ENCODE results near the gene ACTN3. TPM values are rescaled to one million over a fixed set of nuclear protein-coding genes. Genes with fewer than 3 reads are reported as not detected.
"Not testable (repeated sequence)": the region's sequence is repeated elsewhere in the genome, so short reads cannot be mapped to it uniquely, and the experiment has no call there.

Gene ACTN3
- polyA plus RNA-seq, 3 donors: 0.32 to 0.67 (median 0.43) TPM

DNA sequence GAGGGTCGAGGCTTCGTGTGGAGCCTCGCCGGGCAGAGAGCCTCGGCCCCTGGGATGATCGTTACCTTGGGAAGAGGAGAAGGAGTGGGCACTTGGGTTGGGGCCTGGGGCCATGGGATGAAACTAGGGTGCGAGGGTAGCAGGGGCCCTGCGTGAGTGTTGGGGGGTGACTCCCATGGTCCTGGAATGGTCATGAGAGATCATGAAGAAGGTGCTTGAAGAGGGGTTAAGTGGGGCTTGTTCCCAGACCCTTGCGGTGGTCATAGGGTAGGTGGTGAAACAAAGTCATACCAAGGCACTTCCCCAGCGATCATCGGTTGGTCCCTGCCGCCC is 46.6 kb downstream of the ACTN3 start:
- DNase-seq: no peak

DNA sequence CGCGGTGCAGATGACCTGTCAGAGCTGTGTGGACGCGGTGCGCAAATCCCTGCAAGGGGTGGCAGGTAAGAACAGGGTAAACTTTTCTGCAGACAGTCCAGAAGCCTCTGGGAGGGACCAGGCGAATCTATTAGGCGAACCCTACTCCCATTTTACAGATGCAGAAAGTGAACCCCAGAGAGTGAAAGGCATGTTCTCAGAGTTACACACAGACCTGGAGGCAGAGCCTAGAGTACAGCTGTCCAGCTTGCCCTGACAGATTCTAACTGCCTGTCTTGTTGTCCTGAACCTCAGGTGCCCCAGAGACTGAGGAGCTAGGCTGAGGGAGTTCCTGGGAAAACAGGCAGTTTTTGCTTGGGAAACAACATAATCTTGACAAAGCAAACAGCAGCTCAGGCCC is 46.9 kb downstream of the ACTN3 start:
- no peak for DNase-seq

DNA sequence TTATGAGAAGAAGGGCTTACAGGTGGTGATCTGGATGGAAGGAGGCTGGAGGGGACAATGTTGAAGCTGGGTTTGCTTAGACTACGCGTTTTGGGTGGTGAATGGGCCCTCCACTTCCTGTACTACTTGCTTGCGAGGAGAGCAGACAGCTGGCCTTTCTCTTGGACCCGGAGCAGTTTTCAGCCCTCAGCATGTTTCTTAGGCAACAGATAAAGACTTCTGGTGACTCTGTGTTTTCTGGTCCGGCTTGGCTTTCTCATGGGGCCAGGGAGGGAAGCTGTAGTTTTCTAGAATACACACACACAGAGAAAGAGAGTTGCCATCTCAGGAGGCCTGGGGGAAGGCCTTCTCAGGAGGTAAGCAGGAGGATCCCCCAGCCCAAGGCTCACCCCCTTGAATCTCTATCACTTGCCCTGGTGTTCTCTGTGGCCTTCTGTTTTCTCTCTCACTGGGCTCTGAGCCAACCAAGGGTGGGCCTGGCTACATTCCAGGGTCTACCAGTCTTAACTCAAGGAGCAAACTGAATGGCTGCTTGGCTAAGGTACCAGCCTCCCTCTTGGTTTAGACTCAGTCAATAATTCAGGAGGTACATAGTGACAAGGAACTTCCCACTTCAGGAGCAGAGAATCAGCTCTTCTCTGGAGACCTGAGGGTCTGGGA is 48.7 kb downstream of the ACTN3 start:
- DNase-seq: peak; percentile 57

DNA sequence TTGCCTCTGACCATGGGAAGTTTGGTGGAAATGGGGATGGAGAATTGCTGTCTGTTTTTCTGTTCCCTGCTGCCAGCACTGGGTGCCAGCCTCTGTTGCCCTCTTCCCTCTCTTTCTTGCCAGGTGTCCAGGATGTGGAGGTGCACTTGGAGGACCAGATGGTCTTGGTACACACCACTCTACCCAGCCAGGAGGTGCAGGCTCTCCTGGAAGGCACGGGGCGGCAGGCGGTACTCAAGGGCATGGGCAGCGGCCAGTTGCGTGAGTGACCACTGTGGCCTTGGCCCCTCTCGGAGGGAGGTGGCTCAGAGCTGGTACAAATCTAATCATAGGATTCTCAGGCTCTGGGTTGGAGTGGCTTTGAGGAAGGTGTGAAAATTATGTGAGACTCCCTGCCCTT is 52.3 kb downstream of the ACTN3 start:
- no peak for DNase-seq

DNA sequence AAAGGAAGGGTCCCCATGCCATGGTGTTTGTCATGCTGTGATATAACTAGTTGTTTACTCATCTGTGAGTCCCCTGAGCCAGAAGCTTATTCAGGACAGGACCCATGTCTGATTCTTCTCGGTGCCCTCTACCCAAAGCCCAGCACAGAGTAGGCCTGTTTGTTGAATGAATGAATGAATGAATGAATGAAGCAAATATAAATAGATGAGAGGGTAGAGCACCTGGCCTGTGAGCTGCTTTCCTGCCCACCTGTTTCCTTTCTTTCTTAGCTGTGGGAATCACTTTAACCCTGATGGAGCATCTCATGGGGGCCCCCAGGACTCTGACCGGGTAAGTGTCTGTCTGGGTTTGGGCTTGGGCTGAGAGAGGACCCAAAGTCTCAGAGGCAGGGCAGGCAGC is 53.5 kb downstream of the ACTN3 start:
- DNase-seq: no peak

DNA sequence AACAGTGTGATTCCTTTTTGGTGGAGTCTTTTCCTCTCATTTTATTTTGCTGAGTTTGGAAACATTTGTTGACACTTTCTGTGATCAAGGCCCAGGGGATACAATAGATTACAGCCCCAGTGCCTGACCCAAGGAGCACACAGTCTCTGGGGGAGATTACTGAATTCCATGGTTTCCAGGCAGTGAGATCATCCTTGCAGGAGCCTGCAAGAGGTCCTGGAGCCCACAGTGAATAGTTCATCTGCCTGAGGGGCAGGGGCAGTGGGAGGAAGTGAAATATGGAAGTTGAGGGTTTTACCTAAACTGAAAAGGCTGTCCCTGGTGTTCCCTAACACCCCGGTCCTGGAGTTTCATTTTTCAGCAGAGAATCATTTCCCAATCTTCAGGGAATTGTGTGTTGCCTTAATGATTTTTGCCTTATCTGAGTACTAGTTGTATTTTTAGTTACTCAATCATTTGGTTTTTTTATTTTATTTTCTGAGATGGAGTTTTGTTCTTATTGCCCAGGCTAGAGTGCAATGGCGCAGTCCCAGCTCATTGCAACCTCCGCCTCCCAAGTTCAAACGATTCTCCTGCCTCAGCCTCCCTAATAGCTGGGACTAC is 54.0 kb downstream of the ACTN3 start:
- DNase-seq: no peak

DNA sequence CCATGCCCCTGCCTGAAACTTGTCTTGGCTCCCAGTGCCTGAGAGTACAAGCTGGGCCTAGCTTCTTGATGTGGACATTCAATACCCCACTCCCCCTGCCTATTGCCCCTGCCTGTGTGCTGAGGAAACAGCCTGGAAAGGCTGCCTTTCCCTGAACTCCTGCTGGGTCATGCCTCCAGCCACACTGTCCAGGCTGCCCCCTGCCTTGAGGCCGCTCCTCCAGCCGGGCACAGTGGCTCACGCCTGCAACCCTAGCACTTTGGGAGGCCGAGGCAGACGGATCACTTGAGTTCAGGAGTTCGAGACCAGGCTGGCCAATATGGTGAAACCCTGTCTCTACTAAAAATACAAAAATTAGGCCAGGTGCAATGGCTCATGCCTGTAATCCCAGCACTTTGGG is 56.4 kb downstream of the ACTN3 start:
- DNase-seq: no peak

DNA sequence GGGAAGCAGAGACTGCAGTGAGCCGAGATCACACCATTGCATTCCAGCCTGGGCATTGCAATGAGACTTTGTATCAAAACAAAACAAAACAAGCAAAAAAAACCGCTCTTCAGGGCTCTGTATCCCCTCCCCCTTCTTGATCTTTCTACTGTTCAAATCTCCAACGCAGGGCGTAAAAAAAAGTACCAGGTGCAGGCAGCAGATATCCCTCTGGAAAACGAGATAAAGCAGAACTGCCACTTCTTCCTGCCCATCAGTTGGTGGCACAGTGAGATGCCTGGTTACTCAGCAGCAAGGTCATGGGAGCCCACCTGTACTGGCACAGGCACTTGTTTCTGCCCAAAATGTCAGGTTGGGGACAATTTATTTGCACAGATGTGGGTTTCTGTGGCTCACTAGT is 57.5 kb downstream of the ACTN3 start:
- no peak for DNase-seq

DNA sequence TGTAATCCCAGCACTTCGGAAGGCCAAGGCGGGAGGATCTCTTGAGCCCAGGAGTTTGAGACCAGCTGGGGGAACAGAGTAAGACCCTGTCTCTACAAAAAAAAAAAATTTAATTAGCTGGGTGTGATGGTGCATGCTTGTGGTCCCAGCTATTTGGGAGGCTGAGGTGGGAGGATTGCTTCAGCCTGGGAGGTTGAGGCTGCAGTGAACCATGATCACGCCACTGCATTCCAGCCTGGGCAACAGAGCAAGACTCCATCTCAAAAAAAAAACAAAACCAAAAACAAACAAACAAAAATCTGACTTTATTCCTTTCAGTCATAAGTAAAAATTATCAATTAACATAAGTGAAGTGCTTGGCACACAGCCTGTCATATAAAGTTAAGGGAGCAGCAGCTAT is 59.9 kb downstream of the ACTN3 start:
- not testable (repeated sequence) for DNase-seq

DNA sequence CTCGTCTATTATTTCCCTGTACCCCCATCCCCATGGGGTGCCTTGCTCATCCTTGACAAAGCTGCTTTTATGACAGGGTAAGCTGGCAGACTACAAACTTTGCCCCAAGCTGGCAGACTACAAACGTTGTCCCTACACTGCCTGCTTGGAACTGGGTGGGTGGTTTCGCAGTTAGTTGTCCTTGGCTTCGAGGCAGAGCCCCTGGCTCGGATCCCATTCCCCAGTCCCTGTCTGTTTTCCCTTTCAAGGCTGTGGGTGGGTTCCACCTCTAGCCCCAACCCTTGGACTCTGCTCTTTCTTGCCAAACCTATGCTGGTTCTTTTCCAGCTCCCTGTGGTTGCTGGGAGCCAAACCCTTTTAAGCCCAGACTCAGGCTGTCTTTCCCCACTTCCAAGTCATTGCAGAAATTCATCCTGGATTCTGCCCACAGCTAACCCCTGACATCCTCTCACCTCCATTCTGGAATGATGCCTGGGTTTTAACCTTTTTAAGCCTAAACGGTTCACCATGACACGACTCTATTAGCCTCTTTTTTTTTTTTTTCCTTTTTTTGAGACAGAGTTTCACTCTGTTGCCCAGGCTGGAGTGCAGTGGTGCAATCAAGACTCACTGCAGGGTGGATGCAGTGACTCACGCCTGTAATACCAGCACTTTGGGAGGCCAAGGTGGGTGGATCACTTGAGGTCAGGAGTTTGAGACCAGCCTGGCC is 60.6 kb downstream of the ACTN3 start:
- DNase-seq: no peak

DNA sequence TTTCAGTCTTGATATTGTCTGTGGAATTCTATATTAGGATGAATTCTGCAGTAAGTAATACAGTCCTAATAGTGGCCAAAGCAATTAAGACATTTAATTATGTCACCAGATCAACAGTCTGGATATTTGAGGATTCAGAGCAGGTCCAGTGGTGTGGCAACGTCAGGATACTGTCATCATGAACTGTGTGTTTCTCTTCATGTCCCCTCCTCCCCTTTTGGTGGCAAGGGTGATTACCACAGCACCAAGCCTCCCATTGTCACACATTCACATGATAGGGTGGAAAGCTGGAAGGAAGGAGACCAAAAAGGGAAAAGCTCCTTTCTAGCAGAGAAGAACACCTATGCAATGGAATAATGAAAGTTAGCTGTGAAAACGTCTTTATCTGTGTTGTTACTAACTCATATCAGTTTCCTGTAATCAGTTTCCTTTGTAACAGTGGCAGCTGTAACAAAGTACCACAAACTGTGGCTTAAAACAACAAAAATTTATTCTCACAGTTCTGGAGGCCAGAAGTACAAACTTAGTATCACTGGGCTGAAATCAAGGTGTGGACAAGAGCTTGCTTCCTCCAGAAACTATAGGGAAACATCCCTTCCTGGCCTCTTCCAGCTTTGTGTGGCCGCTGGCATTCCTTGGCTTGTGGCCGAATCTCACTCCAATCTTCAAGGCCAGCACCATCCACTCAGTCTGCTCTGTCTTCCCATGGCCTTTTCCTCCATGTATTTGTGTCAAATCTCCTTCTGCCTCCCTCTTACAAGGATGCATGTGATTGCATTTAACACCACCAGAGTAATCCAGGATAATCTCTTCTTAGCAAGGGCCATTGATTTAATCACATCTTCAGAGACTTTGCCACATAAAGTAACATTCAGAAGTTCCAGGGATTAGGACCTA is 63.3 kb downstream of the ACTN3 start:
- DNase-seq: no peak

DNA sequence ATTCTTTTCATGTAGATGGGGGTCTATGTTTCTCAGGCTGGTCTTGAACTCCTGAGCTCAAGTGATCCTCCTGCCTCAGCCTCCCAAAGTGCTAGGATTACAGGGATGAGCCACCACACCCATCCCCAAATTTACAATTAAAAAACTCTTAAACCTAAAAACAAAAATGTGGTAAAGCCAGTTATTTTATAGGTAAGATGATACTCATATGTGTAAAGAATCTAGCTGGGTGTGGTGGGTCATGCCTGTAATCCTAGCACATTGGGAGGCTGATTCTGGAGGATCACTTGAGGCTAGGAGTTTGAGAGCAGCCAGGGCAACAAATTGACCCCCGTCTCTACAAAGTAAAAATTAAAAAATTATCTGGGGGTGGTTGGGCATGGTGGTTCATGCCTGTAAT is 65.8 kb downstream of the ACTN3 start:
- DNase-seq: no peak

Other genes starting within 250 kb of the ACTN3 start
- 10 to 100 TPM; 54.2 to 97.9 (median 70.3) TPM for gene CD248, start 229.9 kb upstream of the ACTN3 start, polyA plus RNA-seq (ENCODE audit: insufficient read length in 3 of 3)
- 1 to 10 TPM; 2.4 to 3.5 (median 3.0) TPM for gene RIN1, start 210.5 kb upstream of the ACTN3 start, polyA plus RNA-seq (ENCODE audit: insufficient read length in 3 of 3)
- gene BRMS1, start 201.8 kb upstream of the ACTN3 start, polyA plus RNA-seq (ENCODE audit: insufficient read length in 3 of 3): 10 to 100 TPM; 36.3 to 39.3 (median 38.6) TPM
- gene B4GAT1, start 199.3 kb upstream of the ACTN3 start, polyA plus RNA-seq (ENCODE audit: insufficient read length in 3 of 3): 10 to 100 TPM; 52.6 to 58.7 (median 56.2) TPM
- gene SLC29A2, start 175.1 kb upstream of the ACTN3 start, polyA plus RNA-seq (ENCODE audit: insufficient read length in 3 of 3): 10 to 100 TPM; 22.9 to 27.8 (median 26.7) TPM
- under 1 TPM; 0.10 to 0.35 (median 0.13) TPM for gene NPAS4, start 125.9 kb upstream of the ACTN3 start, polyA plus RNA-seq (ENCODE audit: insufficient read length in 3 of 3)
- 10 to 100 TPM; 65.9 to 89.6 (median 85.9) TPM for gene MRPL11, start 108.1 kb upstream of the ACTN3 start, polyA plus RNA-seq (ENCODE audit: insufficient read length in 3 of 3)
- gene PELI3, start 80.0 kb upstream of the ACTN3 start, polyA plus RNA-seq (ENCODE audit: insufficient read length in 3 of 3): 1 to 10 TPM; 5.9 to 7.0 (median 6.2) TPM
- 10 to 100 TPM; 26.2 to 29.4 (median 27.5) TPM for gene DPP3, start 66.5 kb upstream of the ACTN3 start, polyA plus RNA-seq (ENCODE audit: insufficient read length in 3 of 3)
- gene BBS1, start 36.3 kb upstream of the ACTN3 start, polyA plus RNA-seq (ENCODE audit: insufficient read length in 3 of 3): 100 to 1,000 TPM in 1 of 3 donors, 10 to 100 TPM in 2; 69.6 to 103 (median 93.6) TPM
- gene ZDHHC24, start 855 bp upstream of the ACTN3 start, polyA plus RNA-seq (ENCODE audit: insufficient read length in 3 of 3): 10 to 100 TPM; 10.3 to 11.3 (median 10.4) TPM
- gene CTSF, start 21.7 kb downstream of the ACTN3 start, polyA plus RNA-seq (ENCODE audit: insufficient read length in 3 of 3): 100 to 1,000 TPM in 1 of 3 donors, 10 to 100 TPM in 2; 83.8 to 108 (median 93.4) TPM
- gene CCDC87, start 46.2 kb downstream of the ACTN3 start, polyA plus RNA-seq (ENCODE audit: insufficient read length in 3 of 3): under 1 TPM; 0.31 to 0.37 (median 0.36) TPM
- 10 to 100 TPM; 57.6 to 74.5 (median 69.1) TPM for gene CCS, start 46.3 kb downstream of the ACTN3 start, polyA plus RNA-seq (ENCODE audit: insufficient read length in 3 of 3)
- gene RBM14, start 69.7 kb downstream of the ACTN3 start, polyA plus RNA-seq (ENCODE audit: insufficient read length in 3 of 3): 10 to 100 TPM; 77.2 to 97.2 (median 92.4) TPM
- 100 to 1,000 TPM; 251 to 282 (median 270) TPM for gene RBM4, start 91.8 kb downstream of the ACTN3 start, polyA plus RNA-seq (ENCODE audit: insufficient read length in 3 of 3)
- gene RBM4B, start 131.0 kb downstream of the ACTN3 start, polyA plus RNA-seq (ENCODE audit: insufficient read length in 3 of 3): 10 to 100 TPM; 60.9 to 80.4 (median 76.6) TPM
- gene SPTBN2, start 182.3 kb downstream of the ACTN3 start, polyA plus RNA-seq (ENCODE audit: insufficient read length in 3 of 3): 10 to 100 TPM; 52.7 to 71.6 (median 56.2) TPM